SIG-M5 (cell line): Measurements from ENCODE around the gene SEMA4D.

Source experiments
- DNase-seq: peaks from one replicate; lab custom pipeline; 2025; lab: John Stamatoyannopoulos, UW

The SEMA4D gene

DNA sequence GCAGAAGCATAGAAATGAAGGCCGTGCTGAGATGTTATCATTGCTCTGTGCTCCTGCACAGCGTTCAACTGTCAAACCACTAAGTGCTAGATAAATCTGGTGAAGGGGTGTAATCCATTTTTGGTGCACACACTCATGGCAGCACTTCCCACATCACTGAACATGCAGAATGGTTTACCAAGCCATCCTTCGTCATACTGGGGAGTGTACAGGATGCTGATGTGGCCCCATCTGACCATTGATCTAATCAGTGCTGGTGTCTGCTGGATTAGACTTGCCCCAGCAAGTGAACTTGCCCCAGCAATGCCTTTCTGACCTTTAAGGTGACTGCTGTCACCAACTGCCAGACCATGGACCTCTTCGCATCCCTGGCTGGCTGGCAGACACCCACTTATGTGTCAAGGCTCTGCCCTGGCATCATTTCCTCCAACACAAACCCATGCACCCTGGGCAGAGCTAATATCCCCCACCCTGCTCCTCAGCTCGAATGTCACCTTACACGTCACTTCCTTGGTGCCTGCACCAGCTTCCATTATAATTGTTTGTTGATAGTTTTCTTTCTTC lies 4.2 kb upstream of the SEMA4D start:
- no peak for DNase-seq

GRCh38 chr9:89501311-89501898 lies 3.5 kb upstream of the SEMA4D start:
- no peak for DNase-seq

DNA sequence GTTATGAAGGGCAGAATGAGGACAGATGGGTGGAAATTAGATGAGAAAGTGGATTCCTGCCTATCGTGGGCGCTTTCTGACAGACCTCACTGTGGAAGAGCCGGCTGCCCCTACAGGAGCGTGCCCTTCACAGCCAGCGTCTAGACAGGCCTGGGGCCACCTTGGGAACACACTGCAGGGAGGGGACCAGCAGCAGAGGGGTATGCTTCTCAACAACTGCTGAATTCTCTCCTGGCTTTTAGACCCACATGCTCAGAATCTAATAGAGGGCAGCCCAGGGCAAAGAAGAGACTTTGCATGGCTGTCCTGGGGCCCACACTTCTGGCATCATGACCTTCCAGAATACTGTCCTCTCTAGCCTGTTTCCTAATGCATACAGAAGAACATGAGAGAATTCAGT lies 2.1 kb upstream of the SEMA4D start:
- no peak for DNase-seq

DNA sequence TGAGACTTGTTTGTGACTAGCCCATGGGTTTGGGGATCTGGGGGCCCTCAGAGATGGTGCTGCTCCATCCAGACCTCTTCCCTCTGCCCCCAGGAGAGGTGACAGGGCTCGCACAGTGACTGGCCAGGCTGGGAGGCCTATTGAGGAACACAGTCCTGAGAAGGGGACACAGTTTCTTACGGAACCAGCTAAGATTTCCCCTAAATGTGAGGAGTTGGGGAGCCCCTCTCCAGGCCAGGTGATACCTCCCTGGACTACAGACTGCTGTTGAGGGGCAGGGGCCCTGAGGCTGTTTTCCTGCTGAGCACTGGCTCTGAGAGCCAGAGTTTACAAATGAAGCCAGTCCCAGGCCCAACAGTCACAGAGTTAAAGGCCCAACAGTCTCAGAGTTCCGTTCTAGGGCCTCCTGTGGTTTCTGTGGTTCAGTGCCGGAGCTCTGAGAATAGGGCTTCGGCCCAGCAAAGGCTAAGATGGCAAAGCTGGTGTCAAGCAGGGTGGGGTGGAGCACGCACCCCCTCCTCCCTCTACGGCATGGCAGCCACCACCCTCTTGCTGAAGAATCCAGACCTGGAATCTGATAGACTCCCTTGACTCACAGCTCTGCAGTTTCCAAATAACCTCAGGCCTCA lies 1.1 kb upstream of the SEMA4D start:
- DNase-seq, result no peak

GRCh38 chr9:89497257-89497963 lies 503 bp downstream of the SEMA4D start:
- no peak for DNase-seq

GRCh38 chr9:89496645-89497256 lies 1.2 kb downstream of the SEMA4D start:
- DNase-seq, result no peak

DNA sequence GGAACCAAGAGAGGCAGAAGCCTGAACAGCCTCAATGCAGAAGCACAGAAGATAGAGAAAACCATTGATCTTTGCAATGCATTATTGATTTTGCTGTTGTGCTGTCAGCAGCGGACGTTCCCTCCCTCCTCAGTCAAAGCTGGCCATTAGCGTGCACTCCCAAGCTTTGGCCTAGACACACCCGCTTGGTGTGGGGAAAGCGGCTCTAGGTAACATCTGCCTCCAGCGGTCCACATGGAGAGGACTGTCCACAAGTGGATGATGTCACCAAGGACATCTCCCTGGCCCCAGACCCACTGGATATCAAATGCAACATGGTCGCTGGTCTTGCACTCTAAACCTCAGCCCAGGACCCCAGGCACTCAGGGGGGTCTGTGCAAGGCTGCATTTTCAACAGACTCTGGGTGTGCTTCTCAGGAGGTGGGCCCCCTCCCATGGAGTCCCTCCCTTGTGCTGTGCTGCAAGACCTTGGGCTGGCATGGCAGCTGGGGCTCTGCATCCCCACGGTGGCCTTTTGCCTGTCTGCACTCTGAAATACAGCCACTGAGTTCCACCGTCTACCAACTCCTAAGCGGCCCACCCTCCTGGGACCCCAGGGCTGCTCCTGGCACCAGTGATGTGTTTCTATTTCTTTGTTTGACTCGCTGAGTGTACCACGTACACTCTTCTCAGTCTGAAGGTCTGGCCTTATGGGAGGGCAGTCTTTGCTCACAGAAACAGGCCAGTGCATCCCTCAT lies 1.9 kb downstream of the SEMA4D start:
- no peak for DNase-seq

DNA sequence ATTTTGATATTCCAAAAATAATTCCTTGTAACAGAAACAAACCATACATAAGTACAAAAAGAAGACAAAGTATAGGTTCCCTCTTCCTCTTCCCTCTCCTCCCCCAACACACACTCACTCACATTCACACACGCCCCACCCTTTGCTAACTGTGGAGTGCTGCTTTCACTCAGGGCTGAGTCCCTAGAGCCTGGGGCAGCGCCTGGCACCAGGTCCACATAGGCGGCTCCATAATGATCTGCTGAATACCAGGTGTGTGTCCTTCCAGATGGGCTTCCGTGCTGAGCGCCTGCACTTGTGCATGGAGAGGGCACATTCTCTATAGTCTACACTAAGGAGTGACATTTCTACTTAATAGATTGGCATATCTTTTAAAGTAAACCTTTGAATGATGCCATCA lies 3.7 kb downstream of the SEMA4D start:
- DNase-seq, result no peak

GRCh38 chr9:89493671-89494070 lies 4.2 kb downstream of the SEMA4D start:
- DNase-seq, result no peak

DNA sequence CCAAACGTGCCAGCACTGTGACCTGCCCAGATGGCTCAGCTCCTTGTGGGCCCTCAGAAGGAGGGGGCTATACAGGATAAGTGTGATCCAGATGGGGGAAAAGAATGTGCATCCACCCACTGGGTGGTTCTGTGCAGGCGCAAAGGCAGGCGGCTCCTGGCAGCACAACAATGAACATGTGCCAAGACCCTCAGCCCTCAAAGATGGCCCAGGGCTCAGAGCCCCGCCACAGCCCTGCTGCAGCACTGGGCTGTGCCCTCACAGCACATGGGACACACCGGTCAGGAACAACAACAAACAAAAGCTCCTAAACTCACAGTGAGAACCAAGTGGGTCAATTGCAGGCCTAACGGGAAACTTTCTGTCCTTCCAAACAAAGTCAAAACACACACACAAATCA lies 4.7 kb downstream of the SEMA4D start:
- no peak for DNase-seq

DNA sequence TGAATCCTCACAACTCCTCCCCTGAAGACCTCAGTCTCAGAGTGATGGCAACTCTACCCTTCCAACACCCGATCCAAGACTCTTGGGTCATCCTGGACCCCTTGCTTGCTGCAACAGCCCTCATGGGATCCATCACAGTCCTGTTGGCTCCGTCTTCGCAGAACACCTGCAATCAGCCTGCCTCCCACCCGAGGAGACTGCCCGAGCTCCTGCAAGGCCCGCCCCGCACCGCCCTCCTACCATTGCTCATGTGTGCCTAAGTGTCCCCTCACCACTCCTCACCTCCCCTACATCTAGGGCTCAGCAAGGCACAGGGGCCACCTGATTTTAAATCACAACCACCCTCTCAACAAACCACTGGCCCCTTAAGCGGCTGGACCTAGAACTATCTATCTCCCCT lies 5.3 kb downstream of the SEMA4D start:
- DNase-seq, result no peak

GRCh38 chr9:89491694-89492093 lies 6.2 kb downstream of the SEMA4D start:
- DNase-seq, result no peak

DNA sequence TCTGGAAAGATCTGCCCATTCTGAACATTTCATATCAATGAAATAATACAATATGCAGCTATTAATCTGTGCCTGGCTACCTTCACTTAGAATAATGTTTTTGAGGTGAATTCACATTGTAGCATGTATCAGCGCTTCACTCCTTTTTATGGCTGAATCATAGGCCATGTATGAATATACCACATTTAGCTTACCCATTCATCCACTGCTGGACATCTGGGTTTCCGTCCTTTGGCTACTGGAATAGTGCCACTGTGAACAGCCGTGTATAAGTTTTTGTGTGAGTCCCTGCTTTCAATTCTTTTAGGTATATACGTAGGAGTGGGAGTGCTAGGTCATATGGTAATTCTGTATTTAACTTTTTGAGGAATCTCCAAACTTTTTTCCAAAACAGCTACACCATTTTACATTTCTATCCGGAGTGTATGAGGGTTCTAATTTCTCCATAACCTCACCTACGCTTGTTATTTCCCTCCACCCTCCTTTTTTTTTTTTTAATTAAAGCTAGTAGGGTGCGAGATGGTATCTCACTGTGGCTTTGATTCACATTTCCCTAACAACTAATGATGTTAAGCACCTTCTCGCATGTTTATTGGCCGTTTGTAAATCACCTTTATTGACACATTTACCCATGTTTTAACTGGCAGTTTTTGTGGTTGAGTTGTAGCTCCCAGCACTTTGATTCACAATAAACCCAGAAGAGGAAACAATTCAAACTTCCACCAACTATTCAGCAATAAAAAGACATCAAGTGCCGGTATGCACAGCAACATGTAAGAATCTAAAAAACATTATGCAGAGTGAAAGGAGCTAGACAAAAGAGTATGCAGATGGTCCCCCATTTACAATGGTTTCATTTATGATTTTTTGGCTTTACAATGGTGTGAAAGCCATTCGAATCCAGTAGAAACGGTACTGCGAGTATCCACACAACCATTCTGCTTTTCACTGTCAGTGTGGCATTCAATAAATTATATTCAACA lies 8.1 kb downstream of the SEMA4D start:
- DNase-seq, result no peak

- DNase-seq, result no peak
Measured at GRCh38 chr9:89488936-89489335, 9.0 kb downstream of the SEMA4D start.

- no peak for DNase-seq
Measured at GRCh38 chr9:89488131-89488530, 9.8 kb downstream of the SEMA4D start.

GRCh38 chr9:89486681-89487080 lies 11.2 kb downstream of the SEMA4D start:
- no peak for DNase-seq

GRCh38 chr9:89484475-89485404 lies 13.2 kb downstream of the SEMA4D start:
- no peak for DNase-seq

DNA sequence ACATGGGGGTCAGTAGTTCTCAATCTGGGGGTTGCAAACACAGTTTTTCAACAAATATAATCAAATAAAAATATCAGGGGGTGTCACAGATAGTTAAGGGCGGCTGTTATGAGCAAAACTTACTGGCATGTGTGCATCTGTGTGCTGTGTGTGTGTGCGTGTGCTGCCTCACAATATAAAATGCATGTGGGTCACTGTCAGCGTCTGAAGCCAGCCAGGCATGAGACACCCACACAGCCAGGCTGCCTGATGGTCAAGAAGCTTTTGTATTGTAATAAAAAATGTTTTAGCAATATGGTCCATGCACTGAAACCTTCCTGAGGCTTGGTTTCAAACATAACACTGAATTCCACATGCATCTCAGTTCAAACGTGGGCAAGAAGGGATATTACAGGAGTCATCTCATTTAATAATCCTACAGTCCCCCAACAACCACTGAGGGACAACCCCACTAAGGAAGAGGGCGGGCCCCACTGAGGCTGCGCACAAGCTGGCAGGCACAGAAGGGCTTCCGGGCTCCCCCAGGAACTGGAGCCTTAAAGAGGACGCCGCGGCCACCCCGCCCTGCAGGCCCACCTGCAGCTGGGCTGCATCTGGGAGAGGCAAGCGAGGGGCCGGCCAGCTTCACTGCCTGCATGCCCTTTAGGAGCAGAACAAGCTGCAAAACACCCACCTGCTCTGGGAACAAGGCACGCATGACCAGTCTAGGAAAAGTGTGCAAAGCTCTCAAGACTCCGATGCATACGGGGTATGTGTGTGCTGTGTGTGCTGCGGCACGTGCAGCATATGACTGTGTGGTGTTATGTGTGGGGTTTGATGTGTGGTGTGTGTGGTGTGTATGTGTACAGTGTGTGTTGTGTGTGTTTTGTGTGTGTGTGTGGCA lies 14.1 kb downstream of the SEMA4D start:
- DNase-seq, result no peak

DNA sequence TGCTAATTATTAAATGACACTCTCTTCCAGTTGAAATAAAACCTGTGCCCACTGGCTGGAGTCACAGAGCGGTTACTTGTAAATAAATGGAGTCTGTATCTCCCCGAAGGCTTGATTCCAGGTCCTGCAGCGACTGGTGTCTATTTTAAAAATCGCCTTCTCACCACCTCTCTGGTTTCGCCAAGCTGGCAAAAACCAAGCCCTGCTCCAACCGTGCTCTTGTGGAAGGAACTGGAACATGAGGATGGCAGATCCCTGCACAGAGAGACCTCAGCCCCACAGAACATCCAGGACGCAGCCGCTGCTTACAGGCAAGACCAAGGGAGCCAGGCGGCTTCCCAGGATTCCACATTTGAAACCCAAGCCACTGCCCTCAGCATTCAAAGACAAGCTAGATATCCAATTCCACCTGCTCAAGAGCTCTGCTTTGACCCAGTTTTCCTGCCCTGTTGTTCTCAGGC lies 15.0 kb downstream of the SEMA4D start:
- no peak for DNase-seq
